ENCODE results near the gene COLGALT1.

GRCh38 chr19:17602217-17602616 is 46.8 kb downstream of the COLGALT1 start:
- TF ChIP-seq CTCF (IDR thresholded peaks at IDR 0.05; ENCODE audit: low read depth, low read length) (no peak), MAX (IDR thresholded peaks at IDR 0.05; ENCODE audit: low read depth, low read length) (no peak), POLR2A (IDR thresholded peaks at IDR 0.05; ENCODE audit: extremely low read depth, insufficient read length) (no peak)

Measured in NB4 (cell line).